Immature natural killer cell (primary cell): ENCODE measurements around the gene MS4A2. TPM values are rescaled to one million over a fixed set of nuclear protein-coding genes. Genes with fewer than 3 reads are reported as not detected.

ENCODE experiments used
- polyA plus RNA-seq, 3 donors: library from polyadenylated mRNA; unstranded; fragments of 300-500 nt; fragmentation: Illumina TruSeq; gene quantifications; one replicate each; pipeline ENCODE4 v1.2.3, GENCODE V29; 2021

MS4A2 gene
- polyA plus RNA-seq, 3 donors from 2014 or later = 0.10 TPM; not detected in 2

Other genes with a start within 250 kb of the MS4A2 start
- not detected for gene CBLIF, start 243.2 kb upstream of the MS4A2 start, polyA plus RNA-seq
- gene TCN1, start 222.2 kb upstream of the MS4A2 start, polyA plus RNA-seq = not detected
- gene OOSP3, start 209.9 kb upstream of the MS4A2 start, polyA plus RNA-seq = not detected
- not detected for gene OOSP1, start 150.2 kb upstream of the MS4A2 start, polyA plus RNA-seq
- not detected for gene OOSP4A, start 124.6 kb upstream of the MS4A2 start, polyA plus RNA-seq
- not detected for gene OOSP4B, start 71.5 kb upstream of the MS4A2 start, polyA plus RNA-seq
- gene OOSP2, start 48.3 kb upstream of the MS4A2 start, polyA plus RNA-seq = not detected
- gene MS4A3, start 32.0 kb upstream of the MS4A2 start, polyA plus RNA-seq = under 1 TPM in 1 of 3 donors, not detected in 2; 0.71 TPM
- 10 to 100 TPM in 2 of 3 donors, 1 to 10 TPM in 1; 4.6 to 54.4 (median 34.2) TPM for gene MS4A6A, start 94.4 kb downstream of the MS4A2 start, polyA plus RNA-seq
- not detected for gene MS4A4E, start 154.5 kb downstream of the MS4A2 start, polyA plus RNA-seq
- gene MS4A4A, start 192.0 kb downstream of the MS4A2 start, polyA plus RNA-seq = 1 to 10 TPM in 2 of 3 donors, under 1 TPM in 1; 0.15 to 3.5 (median 1.3) TPM
- not detected for gene MS4A6E, start 238.6 kb downstream of the MS4A2 start, polyA plus RNA-seq